Esophagus mucosa (tissue), 1 donor: ENCODE measurements around the gene NOL9. TPM values are rescaled to one million over a fixed set of nuclear protein-coding genes. Genes with fewer than 3 reads are reported as not detected.

Experiments
- ATAC-seq: fragments of 200-7000 bp; cut with Tn5 transposase; one replicate; pipeline ENCODE4 v1.9.1; 2020
- total RNA-seq: library from RNA; stranded (reverse); gene quantifications from one replicate; pipeline ENCODE4 v1.2.4, GENCODE V29; 2023
- donor health status: DM: yes; HTN: yes; CAD: no.

NOL9 gene
- total RNA-seq, 1 donor from 2014 or later = 19.7 TPM

DNA sequence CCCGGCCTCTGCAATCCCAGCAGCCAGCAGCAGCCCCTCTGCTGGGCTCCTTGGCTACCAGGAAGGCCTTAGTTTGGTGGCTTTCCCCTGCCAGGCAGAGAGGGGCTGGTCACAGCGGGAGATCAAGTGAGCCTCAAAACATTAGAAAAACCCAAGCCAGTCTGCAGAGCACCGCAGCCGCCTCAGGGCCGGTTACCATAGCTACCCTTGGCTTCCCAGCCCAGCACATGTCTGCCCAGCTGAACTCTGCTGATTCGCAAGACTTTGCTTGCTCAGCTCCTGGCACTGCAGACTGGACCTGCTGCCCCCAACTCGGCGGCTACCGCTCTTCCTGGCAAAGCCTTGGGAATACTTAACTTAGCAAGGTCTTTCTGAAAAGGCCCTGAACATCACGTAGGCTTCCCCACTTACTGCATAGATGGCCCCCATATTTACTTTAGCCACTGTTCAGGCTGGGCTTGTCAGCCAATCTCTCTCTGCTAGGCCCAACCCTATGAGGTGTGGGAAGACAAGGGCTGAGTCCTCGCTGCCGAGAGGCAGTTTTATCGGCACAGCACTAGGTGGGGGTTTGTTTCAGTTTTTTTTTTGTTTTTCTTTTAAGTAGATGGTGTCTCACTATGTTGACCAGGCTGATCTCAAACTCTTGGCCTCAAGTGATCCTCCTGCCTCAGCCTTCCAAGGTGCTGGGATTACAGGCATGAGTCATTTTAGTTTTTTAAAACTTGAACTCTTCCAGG lies 34.2 kb downstream of the NOL9 start:
- ATAC-seq = peak; percentile 92

GRCh38 chr1:6519491-6519934 lies 34.8 kb downstream of the NOL9 start:
- peak; percentile 14 for ATAC-seq

- no peak for ATAC-seq
These were observed 36.9 kb downstream of the NOL9 start for GRCh38 chr1:6517435-6517851.

DNA sequence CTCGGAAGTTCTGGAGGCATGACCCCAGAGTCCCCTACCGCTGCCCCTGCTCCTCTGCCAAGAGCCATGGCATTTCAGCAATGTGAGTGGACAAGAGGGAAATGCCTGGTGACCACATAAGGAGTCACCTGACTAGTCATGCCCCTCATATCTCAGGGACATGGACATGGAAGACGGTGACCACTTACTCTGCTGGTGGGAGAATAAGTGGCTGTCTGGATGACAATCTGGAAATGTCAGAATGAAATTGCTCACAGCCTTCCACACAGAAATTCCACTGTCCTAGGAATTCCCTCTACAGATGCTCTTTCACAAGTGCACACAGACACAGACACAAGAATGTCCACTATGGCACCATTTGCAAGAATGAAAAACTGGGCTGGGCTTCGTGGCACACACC lies 38.5 kb downstream of the NOL9 start:
- ATAC-seq = no peak

DNA sequence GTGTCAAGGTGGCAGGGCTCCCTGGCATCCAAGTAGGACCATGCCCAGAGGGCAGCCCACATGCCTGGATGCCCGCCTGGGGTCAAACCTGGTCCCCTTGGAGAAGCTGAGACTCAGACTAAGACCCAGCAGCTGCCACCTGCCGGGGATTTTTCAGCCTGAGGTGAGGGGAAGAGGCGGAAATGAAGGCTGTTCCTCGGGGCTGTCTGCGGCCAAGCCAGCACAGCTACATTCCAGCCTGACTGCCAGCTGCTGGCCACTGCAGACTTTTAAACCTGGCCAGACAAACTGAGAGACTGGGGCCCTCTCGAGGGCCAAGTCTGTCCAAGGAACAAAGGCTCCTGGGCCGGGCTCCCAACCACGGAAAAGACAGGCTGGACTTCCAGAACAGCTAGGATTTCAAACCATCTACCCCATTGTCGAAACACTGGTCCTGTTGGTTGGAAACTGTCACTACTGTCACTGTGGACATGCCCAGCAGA lies 41.0 kb downstream of the NOL9 start:
- peak; percentile 33 for ATAC-seq

GRCh38 chr1:6512908-6513280 lies 41.4 kb downstream of the NOL9 start:
- ATAC-seq = no peak

DNA sequence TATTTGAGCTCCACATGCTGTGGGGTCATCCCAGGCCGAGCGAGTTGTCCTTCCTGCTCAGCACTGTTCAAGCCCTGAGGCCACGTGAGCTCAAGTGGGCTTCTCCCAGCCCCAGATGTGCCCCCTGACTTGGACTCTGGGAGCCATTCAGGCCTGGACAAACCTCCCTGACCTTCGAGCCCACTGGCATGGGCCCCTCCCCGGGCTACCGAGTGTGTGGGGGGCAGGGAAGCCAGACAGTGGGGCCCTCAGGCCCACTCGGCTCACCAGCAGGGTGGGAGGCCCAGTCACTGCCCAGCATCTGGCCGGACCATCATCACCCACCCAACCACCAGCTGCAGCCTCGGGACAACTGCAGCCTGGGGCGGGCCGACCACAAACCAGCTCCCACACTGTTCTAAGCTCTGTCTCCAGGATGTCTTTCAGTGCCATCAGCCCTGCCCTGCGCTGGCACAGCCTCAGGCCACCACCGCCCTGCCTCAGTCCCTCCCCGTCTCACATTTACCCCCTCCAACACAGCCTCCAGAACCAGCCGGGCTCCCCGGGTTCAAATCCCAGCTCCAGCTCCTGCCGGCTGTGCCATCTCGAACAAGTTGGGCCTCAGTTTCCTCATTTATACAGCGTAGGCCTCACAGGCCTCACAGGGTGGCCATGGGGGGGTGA lies 41.9 kb downstream of the NOL9 start:
- no peak for ATAC-seq

- ATAC-seq = no peak
These were observed 42.6 kb downstream of the NOL9 start for GRCh38 chr1:6511561-6512244.

DNA sequence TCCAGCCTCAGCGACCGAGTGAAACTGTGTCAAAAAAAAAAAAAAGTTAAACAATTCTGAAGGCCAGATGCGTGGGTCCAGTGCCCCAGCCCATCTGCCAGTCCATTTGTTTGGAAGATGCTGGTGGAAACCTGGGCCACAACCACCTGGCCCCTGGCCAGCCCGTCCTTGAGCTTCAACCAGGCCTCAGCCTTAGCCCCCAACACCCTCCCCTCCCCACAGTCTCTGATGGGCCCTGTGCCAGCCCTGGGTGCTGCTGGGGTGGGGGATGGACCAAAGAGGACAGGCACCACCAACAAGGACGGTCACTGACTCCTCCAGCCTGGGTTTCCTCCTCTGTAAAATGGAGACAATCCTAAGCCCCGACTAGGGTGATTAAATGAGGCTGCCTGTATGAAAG lies 43.3 kb downstream of the NOL9 start:
- no peak for ATAC-seq

DNA sequence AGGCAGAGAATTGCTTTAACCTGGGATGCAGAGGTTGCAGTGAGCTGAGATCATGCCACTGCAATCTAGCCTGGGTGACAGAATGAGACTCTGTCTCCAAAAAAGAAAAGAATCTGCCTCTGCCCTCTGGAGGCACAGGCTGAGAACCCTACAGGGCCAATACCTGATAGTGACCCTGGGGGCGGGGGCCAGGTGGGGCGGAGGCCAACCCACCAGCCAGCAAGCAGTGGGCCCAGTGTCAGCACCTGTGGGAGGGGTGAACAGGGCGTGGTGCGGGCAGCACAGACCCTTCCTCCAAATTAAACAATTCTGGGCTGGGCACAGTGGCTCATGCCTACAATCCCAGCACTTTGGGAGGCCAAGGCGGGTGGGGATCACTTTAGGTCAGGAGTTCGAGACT lies 43.8 kb downstream of the NOL9 start:
- ATAC-seq = no peak

DNA sequence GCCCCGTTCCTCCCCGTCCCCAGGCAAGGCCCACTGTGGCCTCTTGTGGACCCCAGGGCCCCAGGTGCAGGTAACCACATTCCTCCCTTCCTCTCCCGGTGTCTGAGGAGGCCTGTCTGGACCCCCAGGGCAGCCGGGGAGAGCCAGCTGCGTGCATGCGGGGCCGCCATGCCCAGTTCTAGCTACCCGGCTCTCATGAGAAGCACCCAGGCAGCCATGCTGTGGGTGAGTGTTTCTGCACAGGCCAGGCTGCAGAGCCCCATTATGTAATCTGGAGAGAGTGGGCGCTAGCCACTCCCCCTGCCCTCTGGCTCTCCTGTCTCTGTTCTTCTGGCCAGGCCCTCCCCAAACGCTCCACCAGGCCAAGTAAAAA lies 44.4 kb downstream of the NOL9 start:
- ATAC-seq = no peak

GRCh38 chr1:6509220-6509918 lies 44.9 kb downstream of the NOL9 start:
- ATAC-seq = no peak

DNA sequence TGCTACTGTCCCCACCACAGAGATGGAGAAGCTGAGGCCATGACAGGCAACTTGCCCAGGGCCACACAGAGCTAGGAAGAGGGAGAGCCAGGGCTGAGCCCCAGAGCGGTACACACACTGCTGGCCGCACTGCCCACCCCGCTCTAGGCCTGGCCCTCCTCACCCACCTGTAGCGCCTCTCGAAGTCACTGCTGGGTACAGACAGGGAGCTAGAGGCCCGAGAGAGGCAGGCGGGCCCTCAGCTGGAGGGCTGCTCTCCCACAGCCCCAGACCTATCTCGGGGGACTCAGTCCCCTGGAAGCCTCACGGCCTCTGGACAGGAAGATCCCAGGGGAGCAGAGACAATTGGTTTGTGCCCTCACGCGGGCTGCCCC lies 45.5 kb downstream of the NOL9 start:
- ATAC-seq = no peak

DNA sequence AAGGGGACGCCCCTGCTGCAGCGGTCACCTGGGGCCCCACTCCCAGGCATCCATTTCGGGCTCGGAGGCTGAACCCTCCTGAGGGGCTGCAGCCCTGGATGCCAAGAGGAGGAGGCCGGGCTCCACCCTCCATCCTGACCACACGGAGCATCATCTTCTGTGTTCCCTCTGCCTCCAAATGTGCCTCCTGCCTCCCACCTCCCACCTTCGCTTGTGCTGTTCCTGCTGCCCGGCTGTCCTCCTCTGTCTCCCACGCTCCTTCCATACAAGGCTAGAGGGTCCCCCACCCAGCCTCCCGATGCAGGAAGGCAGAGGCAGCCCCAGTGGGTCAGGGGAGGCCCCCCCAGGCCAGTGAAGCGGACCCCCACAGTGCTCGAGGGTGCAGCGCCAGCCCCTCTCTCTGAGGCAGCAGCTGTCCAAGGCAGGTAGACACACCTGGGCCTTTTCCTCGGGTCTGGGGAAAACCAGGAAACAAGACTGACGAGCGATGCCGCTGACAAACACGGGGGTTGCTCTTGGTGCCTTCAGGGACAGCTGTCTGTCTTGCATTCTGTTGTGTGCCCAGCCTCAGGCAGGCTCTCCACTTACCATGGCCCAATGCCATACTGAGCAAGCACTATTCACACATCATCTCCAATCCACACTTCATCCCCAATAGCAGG lies 46.0 kb downstream of the NOL9 start:
- no peak for ATAC-seq

GRCh38 chr1:6507461-6507911 lies 46.8 kb downstream of the NOL9 start:
- ATAC-seq = no peak

- ATAC-seq = no peak
These were observed 47.3 kb downstream of the NOL9 start for GRCh38 chr1:6507037-6507428.

- ATAC-seq = no peak
These were observed 47.9 kb downstream of the NOL9 start for GRCh38 chr1:6506210-6507036.

DNA sequence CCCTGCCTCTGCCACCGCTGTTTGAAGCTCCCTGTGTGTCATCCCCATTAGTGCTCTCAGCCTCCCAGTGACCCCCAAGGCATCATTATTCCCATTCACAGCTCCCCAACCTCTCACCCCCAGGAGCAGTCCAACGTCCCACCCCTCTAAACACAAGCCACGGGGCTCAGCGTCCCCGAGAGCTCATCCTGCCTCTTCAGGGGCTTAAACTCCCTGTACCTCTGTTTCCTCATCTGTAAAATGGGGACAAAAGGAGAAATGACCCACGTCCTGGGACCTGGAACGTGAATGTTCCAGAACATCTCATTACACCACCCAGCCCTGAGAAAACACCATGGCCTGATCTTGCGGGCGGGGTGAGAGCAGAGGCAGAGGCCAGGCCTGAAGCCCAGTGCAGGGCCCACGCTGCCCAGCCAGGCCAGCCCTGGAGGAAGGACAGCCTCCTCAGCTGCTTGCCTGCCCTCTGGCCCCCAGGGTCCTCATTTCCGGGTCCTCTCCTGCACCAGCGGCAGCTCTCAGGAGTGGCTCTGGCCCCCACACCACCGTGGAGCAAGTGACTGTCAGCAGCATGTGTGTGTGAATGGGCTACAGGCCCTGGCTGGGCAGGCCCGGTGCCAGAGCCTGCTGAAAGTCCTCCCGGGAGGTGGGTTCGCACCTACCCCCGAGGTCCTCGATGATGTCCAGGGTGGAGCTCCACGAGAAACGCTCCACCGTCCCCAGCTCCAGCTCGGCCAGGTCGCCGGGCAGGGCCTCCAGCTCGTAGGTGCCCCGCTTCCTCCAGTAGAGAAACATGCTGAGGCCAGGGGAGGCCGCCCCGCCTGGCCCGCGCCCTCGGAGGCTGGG lies 48.7 kb downstream of the NOL9 start:
- ATAC-seq = no peak

- ATAC-seq = no peak
These were observed 49.4 kb downstream of the NOL9 start for GRCh38 chr1:6504887-6505286.

DNA sequence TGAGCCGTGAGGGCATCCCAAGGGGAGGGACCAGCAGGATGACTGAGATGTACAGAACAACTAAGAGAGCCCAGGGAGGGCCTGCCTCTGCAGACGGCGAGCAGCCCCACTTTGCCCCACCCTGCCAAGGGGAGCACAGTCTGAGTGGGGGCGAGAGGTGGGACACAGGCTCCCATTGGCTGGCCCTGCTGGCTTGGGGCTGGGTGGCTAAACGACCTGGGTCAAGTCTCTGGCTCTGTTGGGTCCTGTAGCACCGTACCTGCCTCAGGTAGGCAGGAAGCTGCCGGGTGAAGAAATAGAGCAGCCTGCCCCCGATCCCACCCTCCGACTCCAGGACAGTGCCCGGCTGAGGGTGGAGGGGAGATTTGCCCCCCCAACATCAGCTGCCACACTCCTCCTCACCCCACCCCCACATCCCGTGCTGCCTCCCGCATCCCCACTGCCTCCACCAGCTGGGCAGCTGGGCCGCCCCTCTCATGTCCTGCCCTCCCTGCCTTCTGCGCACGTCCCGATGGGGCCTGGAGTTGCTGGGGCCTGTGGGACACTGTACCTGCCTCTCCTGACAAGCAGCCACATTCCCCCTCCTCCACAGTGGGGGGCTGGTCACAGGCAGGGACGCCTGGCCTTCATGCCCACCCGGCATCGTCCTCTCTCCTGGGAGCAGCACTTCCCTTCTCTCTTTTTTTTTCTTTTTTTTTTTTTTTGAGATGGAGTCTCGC lies 50.3 kb downstream of the NOL9 start:
- ATAC-seq = no peak
